ENCODE results near the gene GAS6.

The GAS6 gene

GRCh38 chr13:113770937-113771336 lies 92.9 kb downstream of the GAS6 start:
- no peak for DNase-seq (ENCODE audit: low read depth in 2 of 2)
